K562 (cell line): ENCODE results near the gene ALOX12. TPM values are rescaled to one million over a fixed set of nuclear protein-coding genes. Genes with fewer than 3 reads are reported as not detected.

ENCODE experiments used
- ARNT ChIP-seq, 2 experiments: fragments of 450-650 bp; IDR thresholded peaks; 2 replicates each; pipeline ENCODE4 v1.6.1; 2016; ENCODE audit warnings: mild to moderate bottlenecking in 1 of 2
- CBX2 ChIP-seq: fragments of 200-600 bp; sonication (generic); IDR thresholded peaks from one replicate; pipeline ENCODE4 v1.6.1; 2012; ENCODE audit warnings: mild to moderate bottlenecking, low read length, inconsistent platforms; ENCODE audit not compliant: insufficient read depth, poor library complexity, severe bottlenecking
- CHAMP1 ChIP-seq: fragments of 450-650 bp; IDR thresholded peaks from 2 replicates; pipeline ENCODE4 v1.6.1; 2016; ENCODE audit warnings: mild to moderate bottlenecking
- DEAF1 ChIP-seq: fragments of 450-650 bp; formaldehyde crosslinking; IDR thresholded peaks from 2 replicates; pipeline ENCODE4 v1.4.0; 2020; ENCODE audit warnings: mild to moderate bottlenecking, moderate library complexity
- ETV1 ChIP-seq: fragments of 450-650 bp; conservative IDR thresholded peaks from 2 replicates; pipeline ENCODE4 v1.6.1; 2016; ENCODE audit warnings: missing genetic modification characterization, control low read depth, low read depth, missing compliant biosample characterization
- HNRNPH1 ChIP-seq: fragments of 200-400 bp; formaldehyde crosslinking; optimal IDR thresholded peaks from 2 replicates; pipeline ENCODE3; 2017; ENCODE audit warnings: low read depth, mild to moderate bottlenecking, low read length, moderate library complexity
- KDM5B ChIP-seq: fragments of 200-600 bp; sonication (generic); IDR thresholded peaks from 2 replicates; pipeline ENCODE4 v1.6.1; 2012; ENCODE audit warnings: low read depth, mild to moderate bottlenecking, moderate library complexity, low read length, control low read depth, inconsistent platforms; ENCODE audit not compliant: insufficient replicate concordance
- MEIS2 ChIP-seq: fragments of 450-650 bp; IDR thresholded peaks from 2 replicates; pipeline ENCODE4 v1.6.1; 2014; ENCODE audit warnings: mild to moderate bottlenecking; ENCODE audit not compliant: partially characterized antibody
- NRF1 ChIP-seq, 2 experiments: fragments of 450-650 bp; IDR thresholded peaks in 1 of 2; conservative IDR thresholded peaks in 1 of 2; 2 replicates each; pipeline ENCODE4 v1.6.1; 2014; ENCODE audit warnings: mild to moderate bottlenecking in 2 of 2
- RAD51 ChIP-seq: fragments of 450-650 bp; IDR thresholded peaks from 2 replicates; pipeline ENCODE4 v1.7.1; 2016; ENCODE audit warnings: low read depth, mild to moderate bottlenecking, borderline replicate concordance
- SIN3A ChIP-seq, 2 experiments: fragments of 150-350 bp in 1 of 2; IDR thresholded peaks; 2 replicates each; pipeline ENCODE4 v1.6.1; 2011 to 2016; ENCODE audit warnings: borderline replicate concordance in 2 of 2, low read depth in 2 of 2, low read length in 2 of 2, mild to moderate bottlenecking in 2 of 2, moderate library complexity in 2 of 2; ENCODE audit not compliant: control insufficient read depth in 1 of 2
- YY1 ChIP-seq, 3 experiments: IDR thresholded peaks; 2 replicates each; pipeline ENCODE4 v1.6.1; 2011; ENCODE audit warnings: low read length in 2 of 3, mild to moderate bottlenecking in 2 of 3, moderate library complexity in 2 of 3, borderline replicate concordance in 1 of 3, control low read depth in 1 of 3, low read depth in 1 of 3; ENCODE audit not compliant: insufficient read depth in 3 of 3, insufficient replicate concordance in 2 of 3, control insufficient read depth in 1 of 3, insufficient read length in 1 of 3; ENCODE audit errors: extremely low read depth in 1 of 3
- polyA plus RNA-seq, 8 experiments: library from polyadenylated mRNA; depleted of rRNA in 4 of 8; stranded (reverse) in 5 of 8; unstranded in 3 of 8; fragments of >200 nt; fragmentation: Nextera tagmentation in 2 of 8; fragmentation: Illumina TruSeq in 1 of 8; extraction: Ambion mirVana in 2 of 8; extraction: Trizol in 1 of 8; gene quantifications; 2 replicates each; pipeline versions ENCODE4 v1.2.1 to v1.2.3, GENCODE V29; 2011 to 2014; ENCODE audit warnings: inconsistent platforms in 1 of 8, missing spikeins in 1 of 8
- total RNA-seq, 7 experiments: library from RNA; depleted of rRNA in 6 of 7; stranded (reverse); fragments of >200 nt in 6 of 7; fragmentation: Illumina TruSeq in 2 of 7; extraction: Trizol in 2 of 7; gene quantifications; 2 replicates each; pipeline versions ENCODE4 v1.2.1 to v1.2.3, GENCODE V29; 2011 to 2021; ENCODE audit warnings: low replicate concordance in 1 of 7
- TF ChIP-seq, protein P1 (sequence below), 2 experiments: fragments of 450-650 bp; IDR thresholded peaks; 2 replicates each; pipeline ENCODE4 v1.6.1; 2018; ENCODE audit warnings: mild to moderate bottlenecking in 2 of 2, low read depth in 1 of 2; ENCODE audit not compliant: partially characterized antibody in 2 of 2
- TF ChIP-seq, protein P2 (sequence below): sonication (generic); formaldehyde crosslinking; IDR thresholded peaks from 2 replicates; pipeline ENCODE4 v1.8.0; 2022; ENCODE audit warnings: mild to moderate bottlenecking, missing genetic modification reagents

The ALOX12 gene
- total and polyA plus RNA-seq, 9 of the 15 experiments (the other 6 are each of a cell fraction or from before 2014, with no cell fraction given) = 0.09 to 1.1 (median 0.47) TPM; not detected in 1

DNA sequence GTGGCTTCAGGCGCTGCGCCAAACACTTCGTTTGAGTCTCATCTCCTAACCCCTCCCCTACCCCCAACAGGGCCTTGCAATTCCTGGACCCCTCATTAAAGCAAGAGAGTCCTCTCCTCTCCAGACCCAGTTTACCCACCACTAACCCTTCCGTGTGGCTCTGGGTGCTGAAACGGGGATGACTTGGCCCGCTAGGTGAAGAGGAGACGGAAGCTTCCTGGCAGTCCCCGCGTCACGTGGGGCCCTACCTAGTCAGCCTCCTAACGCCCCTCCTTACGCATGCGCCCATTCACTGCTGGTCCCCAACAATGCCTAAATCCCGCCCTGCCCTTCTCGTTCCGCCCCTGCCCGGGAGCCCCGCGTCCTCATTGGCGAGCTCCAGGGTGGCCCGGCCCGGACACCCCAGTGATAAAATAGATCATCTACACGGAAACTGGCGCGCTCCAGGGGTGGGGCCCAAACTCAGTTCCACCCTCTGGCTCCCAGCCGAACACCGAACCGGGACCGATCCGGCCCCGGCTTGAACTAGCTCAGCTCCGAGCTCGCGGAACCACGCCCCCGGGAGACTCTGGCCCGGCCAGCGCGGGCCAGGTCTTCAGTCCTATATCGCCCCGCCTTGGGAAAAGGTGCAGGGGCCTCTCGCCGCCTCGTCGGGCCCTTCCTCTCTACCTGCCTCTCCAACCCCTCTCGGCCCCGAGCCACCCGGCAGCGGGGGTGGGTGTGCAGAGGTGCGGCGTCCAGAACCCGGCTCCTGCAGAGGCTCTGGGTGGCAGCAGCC, 39.9 kb downstream of the ALOX12 start, which contains the start of gene SLC16A13 (continued):
- TF ChIP-seq, protein P1, sequence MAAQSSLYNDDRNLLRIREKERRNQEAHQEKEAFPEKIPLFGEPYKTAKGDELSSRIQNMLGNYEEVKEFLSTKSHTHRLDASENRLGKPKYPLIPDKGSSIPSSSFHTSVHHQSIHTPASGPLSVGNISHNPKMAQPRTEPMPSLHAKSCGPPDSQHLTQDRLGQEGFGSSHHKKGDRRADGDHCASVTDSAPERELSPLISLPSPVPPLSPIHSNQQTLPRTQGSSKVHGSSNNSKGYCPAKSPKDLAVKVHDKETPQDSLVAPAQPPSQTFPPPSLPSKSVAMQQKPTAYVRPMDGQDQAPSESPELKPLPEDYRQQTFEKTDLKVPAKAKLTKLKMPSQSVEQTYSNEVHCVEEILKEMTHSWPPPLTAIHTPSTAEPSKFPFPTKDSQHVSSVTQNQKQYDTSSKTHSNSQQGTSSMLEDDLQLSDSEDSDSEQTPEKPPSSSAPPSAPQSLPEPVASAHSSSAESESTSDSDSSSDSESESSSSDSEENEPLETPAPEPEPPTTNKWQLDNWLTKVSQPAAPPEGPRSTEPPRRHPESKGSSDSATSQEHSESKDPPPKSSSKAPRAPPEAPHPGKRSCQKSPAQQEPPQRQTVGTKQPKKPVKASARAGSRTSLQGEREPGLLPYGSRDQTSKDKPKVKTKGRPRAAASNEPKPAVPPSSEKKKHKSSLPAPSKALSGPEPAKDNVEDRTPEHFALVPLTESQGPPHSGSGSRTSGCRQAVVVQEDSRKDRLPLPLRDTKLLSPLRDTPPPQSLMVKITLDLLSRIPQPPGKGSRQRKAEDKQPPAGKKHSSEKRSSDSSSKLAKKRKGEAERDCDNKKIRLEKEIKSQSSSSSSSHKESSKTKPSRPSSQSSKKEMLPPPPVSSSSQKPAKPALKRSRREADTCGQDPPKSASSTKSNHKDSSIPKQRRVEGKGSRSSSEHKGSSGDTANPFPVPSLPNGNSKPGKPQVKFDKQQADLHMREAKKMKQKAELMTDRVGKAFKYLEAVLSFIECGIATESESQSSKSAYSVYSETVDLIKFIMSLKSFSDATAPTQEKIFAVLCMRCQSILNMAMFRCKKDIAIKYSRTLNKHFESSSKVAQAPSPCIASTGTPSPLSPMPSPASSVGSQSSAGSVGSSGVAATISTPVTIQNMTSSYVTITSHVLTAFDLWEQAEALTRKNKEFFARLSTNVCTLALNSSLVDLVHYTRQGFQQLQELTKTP (IDR thresholded peaks at IDR 0.05; ENCODE audit: low read depth in 1 of 2, partially characterized antibody in 2 of 2) = peak in 1 of 2 experiments; percentile 47
- TF ChIP-seq NRF1 (conservative IDR thresholded peaks at IDR 0.05 in 1 of 2, IDR thresholded peaks at IDR 0.05 in 1 of 2) (peak; percentile 94 to 95), HNRNPH1 (no peak), CHAMP1 (no peak), YY1 (IDR thresholded peaks at IDR 0.05; ENCODE audit: borderline replicate concordance in 1 of 3, control insufficient read depth in 1 of 3, extremely low read depth in 1 of 3, insufficient read depth in 3 of 3, insufficient read length in 1 of 3, insufficient replicate concordance in 2 of 3, low read depth in 1 of 3, low read length in 2 of 3) (peak in 1 of 3 experiments; percentile 7), DEAF1 (CRISPR knock-in tag) (no peak), ETV1 (tag) (peak; percentile 62; the same call in 1 of the 2 replicates), CBX2 (no peak), KDM5B (peak; percentile 52), RAD51 (peak; percentile 95), SIN3A (IDR thresholded peaks at IDR 0.05; ENCODE audit: borderline replicate concordance in 2 of 2, control insufficient read depth in 1 of 2, low read depth in 2 of 2, low read length in 2 of 2) (peak in 1 of 2 experiments; percentile 48; a peak in 2 of 4 replicates), MEIS2 (peak; percentile 71), ARNT (IDR thresholded peaks at IDR 0.05) (0 out of 4 replicates have a peak, but pooled peaks of 1 of the 2 experiments have one; percentile 17)
- TF ChIP-seq, protein P2, sequence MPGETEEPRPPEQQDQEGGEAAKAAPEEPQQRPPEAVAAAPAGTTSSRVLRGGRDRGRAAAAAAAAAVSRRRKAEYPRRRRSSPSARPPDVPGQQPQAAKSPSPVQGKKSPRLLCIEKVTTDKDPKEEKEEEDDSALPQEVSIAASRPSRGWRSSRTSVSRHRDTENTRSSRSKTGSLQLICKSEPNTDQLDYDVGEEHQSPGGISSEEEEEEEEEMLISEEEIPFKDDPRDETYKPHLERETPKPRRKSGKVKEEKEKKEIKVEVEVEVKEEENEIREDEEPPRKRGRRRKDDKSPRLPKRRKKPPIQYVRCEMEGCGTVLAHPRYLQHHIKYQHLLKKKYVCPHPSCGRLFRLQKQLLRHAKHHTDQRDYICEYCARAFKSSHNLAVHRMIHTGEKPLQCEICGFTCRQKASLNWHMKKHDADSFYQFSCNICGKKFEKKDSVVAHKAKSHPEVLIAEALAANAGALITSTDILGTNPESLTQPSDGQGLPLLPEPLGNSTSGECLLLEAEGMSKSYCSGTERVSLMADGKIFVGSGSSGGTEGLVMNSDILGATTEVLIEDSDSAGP (CRISPR knock-in tag) = no peak
